ENCODE measurements around the gene EPB41L5.

DNA sequence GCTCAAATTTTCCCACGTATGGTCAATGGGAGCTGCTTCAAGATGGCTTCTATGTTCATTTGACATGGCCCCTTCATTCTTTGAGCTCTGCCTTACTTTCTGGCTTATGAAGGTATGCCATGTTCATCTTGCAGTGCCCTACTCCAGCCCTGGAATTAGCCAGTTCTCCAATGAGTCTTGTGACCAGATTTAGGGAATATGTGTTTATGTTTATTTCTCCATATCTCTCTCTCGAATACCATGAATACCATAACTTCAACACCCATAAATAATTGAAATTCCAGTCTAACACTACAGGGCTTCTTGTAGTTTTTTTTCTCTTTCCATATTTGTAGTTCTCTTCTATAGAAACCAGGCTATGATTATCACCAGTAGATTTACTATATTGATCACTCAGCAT, 39.7 kb downstream of the EPB41L5 start:
- TF ChIP-seq, protein P1, sequence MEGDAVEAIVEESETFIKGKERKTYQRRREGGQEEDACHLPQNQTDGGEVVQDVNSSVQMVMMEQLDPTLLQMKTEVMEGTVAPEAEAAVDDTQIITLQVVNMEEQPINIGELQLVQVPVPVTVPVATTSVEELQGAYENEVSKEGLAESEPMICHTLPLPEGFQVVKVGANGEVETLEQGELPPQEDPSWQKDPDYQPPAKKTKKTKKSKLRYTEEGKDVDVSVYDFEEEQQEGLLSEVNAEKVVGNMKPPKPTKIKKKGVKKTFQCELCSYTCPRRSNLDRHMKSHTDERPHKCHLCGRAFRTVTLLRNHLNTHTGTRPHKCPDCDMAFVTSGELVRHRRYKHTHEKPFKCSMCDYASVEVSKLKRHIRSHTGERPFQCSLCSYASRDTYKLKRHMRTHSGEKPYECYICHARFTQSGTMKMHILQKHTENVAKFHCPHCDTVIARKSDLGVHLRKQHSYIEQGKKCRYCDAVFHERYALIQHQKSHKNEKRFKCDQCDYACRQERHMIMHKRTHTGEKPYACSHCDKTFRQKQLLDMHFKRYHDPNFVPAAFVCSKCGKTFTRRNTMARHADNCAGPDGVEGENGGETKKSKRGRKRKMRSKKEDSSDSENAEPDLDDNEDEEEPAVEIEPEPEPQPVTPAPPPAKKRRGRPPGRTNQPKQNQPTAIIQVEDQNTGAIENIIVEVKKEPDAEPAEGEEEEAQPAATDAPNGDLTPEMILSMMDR (IDR thresholded peaks at IDR 0.05 in 8 of 11, conservative IDR thresholded peaks at IDR 0.05 in 3 of 11) = no peak
- TF ChIP-seq POLR2A (IDR thresholded peaks at IDR 0.05) (no peak), POLR2AphosphoS5 (IDR thresholded peaks at IDR 0.05) (no peak)

Measured in spleen (tissue), 7 donors.